MM.1S (cell line): ENCODE results near the gene SEMA6A.
A peak's percentile ranks its signal among the peaks of the same experiment; 100 is the strongest.

ENCODE experiments used
- DNase-seq: peaks from one replicate; pipeline ENCODE4 v3.0.0-alpha.2; 2015
- H2AFZ ChIP-seq: fragments of 300-600 bp; sonication (generic); 2 replicates; pipeline ENCODE4 v1.6.0; 2016; ENCODE audit warnings: antibody characterized with exemption, low read length
- H3F3A ChIP-seq: fragments of 300-600 bp; sonication (generic); 2 replicates; pipeline ENCODE4 v1.6.1; 2016; ENCODE audit warnings: mild to moderate bottlenecking, antibody characterized with exemption, low read length, moderate library complexity, mixed read lengths; ENCODE audit not compliant: insufficient read depth
- H3K27ac ChIP-seq: fragments of 300-600 bp; sonication (generic); 2 replicates; pipeline ENCODE4 v1.5.1; 2016; ENCODE audit warnings: mild to moderate bottlenecking, low read length
- H3K27me3 ChIP-seq: fragments of 300-600 bp; sonication (generic); replicated peaks from 2 replicates; pipeline ENCODE4 v1.6.0; 2016; ENCODE audit warnings: low read length; ENCODE audit not compliant: insufficient read depth
- H3K36me3 ChIP-seq: fragments of 300-600 bp; sonication (generic); replicated peaks from 2 replicates; pipeline ENCODE4 v1.6.1; 2016; ENCODE audit warnings: mild to moderate bottlenecking, low read length, mixed read lengths; ENCODE audit not compliant: insufficient read depth
- H3K4me1 ChIP-seq: fragments of 300-600 bp; sonication (generic); 2 replicates; pipeline ENCODE4 v1.6.1; 2016; ENCODE audit warnings: low read length, mixed read lengths
- H3K4me2 ChIP-seq: fragments of 300-600 bp; sonication (generic); 2 replicates; pipeline ENCODE4 v1.6.0; 2016; ENCODE audit warnings: low read depth, low read length
- H3K4me3 ChIP-seq: fragments of 300-600 bp; sonication (generic); 2 replicates; pipeline ENCODE4 v1.5.1; 2016; ENCODE audit warnings: low read length, mixed read lengths
- H3K79me2 ChIP-seq: fragments of 300-600 bp; sonication (generic); 2 replicates; pipeline ENCODE4 v1.6.1; 2016; ENCODE audit warnings: mixed run types, low read length, mixed read lengths
- H3K9ac ChIP-seq: fragments of 300-600 bp; sonication (generic); 2 replicates; pipeline ENCODE4 v1.6.1; 2016; ENCODE audit warnings: low read length, mixed read lengths
- H3K9me2 ChIP-seq: fragments of 300-600 bp; sonication (generic); replicated peaks from 2 replicates; pipeline ENCODE4 v1.6.1; 2016; ENCODE audit warnings: mild to moderate bottlenecking, low read length, mixed read lengths; ENCODE audit not compliant: insufficient read depth
- H3K9me3 ChIP-seq: fragments of 300-600 bp; sonication (generic); replicated peaks from 2 replicates; pipeline ENCODE4 v1.6.1; 2016; ENCODE audit warnings: mild to moderate bottlenecking, low read length, mixed read lengths; ENCODE audit not compliant: insufficient read depth
- H4K20me1 ChIP-seq: fragments of 300-600 bp; sonication (generic); 2 replicates; pipeline ENCODE4 v1.6.1; 2016; ENCODE audit warnings: mild to moderate bottlenecking, low read length, moderate library complexity, mixed read lengths; ENCODE audit not compliant: insufficient read depth
- CTCF ChIP-seq: fragments of 300-600 bp; sonication (generic); IDR thresholded peaks from 2 replicates; pipeline ENCODE4 v1.5.1; 2016; ENCODE audit warnings: antibody characterized with exemption, low read length, mixed read lengths
- EZH2 ChIP-seq: fragments of 300-600 bp; sonication (generic); optimal IDR thresholded peaks from 2 replicates; pipeline ENCODE3; 2017; ENCODE audit warnings: low read depth, mild to moderate bottlenecking, antibody characterized with exemption, low read length, mixed read lengths
- EZH2phosphoT487 ChIP-seq: fragments of 300-600 bp; sonication (generic); IDR thresholded peaks from 2 replicates; pipeline ENCODE4 v1.6.1; 2018; ENCODE audit warnings: antibody characterized with exemption, low read length

Gene SEMA6A

GRCh38 chr5:116557669-116558271 lies 16.9 kb downstream of the SEMA6A start:
- H3K27me3 ChIP-seq: no peaks in the 10 kb centered on the region
- no peaks in the 10 kb centered on the region for H3K36me3 ChIP-seq
- H3K4me2 ChIP-seq: no peak overlapping the region
- H2AFZ ChIP-seq: no peak overlapping the region
- H3K9me3 ChIP-seq: no peaks in the 10 kb centered on the region
- H3K79me2 ChIP-seq: no peaks in the 10 kb centered on the region
- no peak overlapping the region for H3K4me3 ChIP-seq
- H3F3A ChIP-seq: no peaks in the 10 kb centered on the region
- H4K20me1 ChIP-seq: no peaks in the 10 kb centered on the region
- no peaks in the 10 kb centered on the region for H3K4me1 ChIP-seq
- peak; percentile 27 for DNase-seq
- H3K9me2 ChIP-seq: no peaks in the 10 kb centered on the region
- no peak overlapping the region for H3K27ac ChIP-seq
- no peak for TF ChIP-seq EZH2phosphoT487
- peak; percentile 50 for TF ChIP-seq CTCF
- H3K9ac ChIP-seq: no peak overlapping the region

- Histone ChIP-seq H3F3A (no peaks in the 10 kb centered on the region), H4K20me1 (no peaks in the 10 kb centered on the region), H3K79me2 (no peaks in the 10 kb centered on the region), H3K4me2 (no peak overlapping the region), H3K36me3 (no peaks in the 10 kb centered on the region), H3K27me3 (no peaks in the 10 kb centered on the region), H3K9me3 (no peaks in the 10 kb centered on the region), H3K27ac (no peak overlapping the region), H3K4me1 (no peaks in the 10 kb centered on the region), H2AFZ (no peak overlapping the region), H3K9ac (no peak overlapping the region), H3K4me3 (no peak overlapping the region), H3K9me2 (no peaks in the 10 kb centered on the region)
- DNase-seq: no peak
- TF ChIP-seq EZH2: no peak
- no peak for TF ChIP-seq CTCF
- TF ChIP-seq EZH2phosphoT487: no peak
Measured at GRCh38 chr5:116554764-116555163, 19.9 kb downstream of the SEMA6A start.

- Histone ChIP-seq H3F3A (no peaks in the 10 kb centered on the region), H4K20me1 (no peaks in the 10 kb centered on the region), H3K9ac (no peak overlapping the region), H3K4me2 (no peak overlapping the region), H3K4me1 (no peaks in the 10 kb centered on the region), H3K4me3 (no peak overlapping the region), H3K27ac (no peak overlapping the region), H3K9me2 (no peaks in the 10 kb centered on the region), H2AFZ (no peak overlapping the region), H3K9me3 (no peaks in the 10 kb centered on the region), H3K36me3 (no peaks in the 10 kb centered on the region), H3K27me3 (no peaks in the 10 kb centered on the region), H3K79me2 (no peaks in the 10 kb centered on the region)
- DNase-seq: no peak
- TF ChIP-seq EZH2phosphoT487 (no peak), CTCF (no peak), EZH2 (no peak)
Measured at GRCh38 chr5:116553366-116553765, 21.3 kb downstream of the SEMA6A start.
